Measurements from ENCODE around the gene ADRA2A.

DNA sequence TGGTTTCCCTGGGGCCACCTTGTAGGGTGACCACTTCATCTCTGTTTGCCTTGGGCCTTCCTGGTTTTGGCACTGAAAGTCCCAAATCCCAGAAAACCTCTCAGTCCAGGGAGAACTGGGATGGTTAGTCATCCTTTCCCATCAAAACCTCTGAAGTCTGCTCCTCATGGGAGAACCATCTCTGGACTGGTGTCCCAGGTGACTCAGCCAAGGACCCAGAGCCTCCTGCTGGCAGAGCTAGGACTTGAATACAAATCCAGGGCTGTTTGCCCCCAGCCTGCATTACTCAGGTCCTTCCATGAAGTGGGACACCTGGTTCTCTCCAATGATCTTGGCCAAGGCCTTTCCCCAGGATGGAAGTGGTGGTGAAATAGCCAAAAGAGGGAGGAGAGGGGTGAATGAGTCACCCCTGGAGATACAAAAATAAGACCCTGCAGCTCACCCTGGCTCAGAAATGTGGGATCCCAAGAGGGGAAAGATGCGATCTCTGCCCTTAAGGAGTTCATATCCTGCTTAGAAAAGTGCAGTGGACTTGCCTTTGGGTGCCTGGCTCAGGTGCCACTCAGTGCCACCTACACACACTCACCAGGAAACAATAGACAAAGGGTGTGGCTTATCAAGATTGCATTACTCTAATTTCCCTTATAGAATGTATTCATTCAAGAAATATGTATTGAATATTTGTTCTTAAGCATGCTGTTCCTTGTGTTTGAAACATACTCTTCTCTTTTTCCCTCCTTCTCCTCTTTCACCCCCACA lies 22.0 kb downstream of the ADRA2A start:
- TF ChIP-seq, protein P1, sequence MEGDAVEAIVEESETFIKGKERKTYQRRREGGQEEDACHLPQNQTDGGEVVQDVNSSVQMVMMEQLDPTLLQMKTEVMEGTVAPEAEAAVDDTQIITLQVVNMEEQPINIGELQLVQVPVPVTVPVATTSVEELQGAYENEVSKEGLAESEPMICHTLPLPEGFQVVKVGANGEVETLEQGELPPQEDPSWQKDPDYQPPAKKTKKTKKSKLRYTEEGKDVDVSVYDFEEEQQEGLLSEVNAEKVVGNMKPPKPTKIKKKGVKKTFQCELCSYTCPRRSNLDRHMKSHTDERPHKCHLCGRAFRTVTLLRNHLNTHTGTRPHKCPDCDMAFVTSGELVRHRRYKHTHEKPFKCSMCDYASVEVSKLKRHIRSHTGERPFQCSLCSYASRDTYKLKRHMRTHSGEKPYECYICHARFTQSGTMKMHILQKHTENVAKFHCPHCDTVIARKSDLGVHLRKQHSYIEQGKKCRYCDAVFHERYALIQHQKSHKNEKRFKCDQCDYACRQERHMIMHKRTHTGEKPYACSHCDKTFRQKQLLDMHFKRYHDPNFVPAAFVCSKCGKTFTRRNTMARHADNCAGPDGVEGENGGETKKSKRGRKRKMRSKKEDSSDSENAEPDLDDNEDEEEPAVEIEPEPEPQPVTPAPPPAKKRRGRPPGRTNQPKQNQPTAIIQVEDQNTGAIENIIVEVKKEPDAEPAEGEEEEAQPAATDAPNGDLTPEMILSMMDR (IDR thresholded peaks at IDR 0.05): no peak
- no peak for TF ChIP-seq POLR2A (IDR thresholded peaks at IDR 0.05)
